Neural cell (in vitro differentiated cells): ENCODE measurements around the gene CCL17. TPM values are rescaled to one million over a fixed set of nuclear protein-coding genes. Genes with fewer than 3 reads are reported as not detected.

Source experiments
- H2AFZ ChIP-seq: fragments of 200-600, 300-800 bp; sonication (generic), shearing (Covaris generic); 2 replicates; pipeline ENCODE4 v1.6.0; 2014; ENCODE audit warnings: low read depth, mild to moderate bottlenecking, antibody characterized with exemption, low read length, moderate library complexity
- H3F3A ChIP-seq: fragments of 200-600 bp; shearing (Covaris generic); 2 replicates; pipeline ENCODE4 v1.6.1; 2016; ENCODE audit warnings: mild to moderate bottlenecking, moderate library complexity, mixed read lengths, antibody characterized with exemption, low read length; ENCODE audit not compliant: insufficient read depth, poor library complexity, severe bottlenecking
- H3K27ac ChIP-seq: fragments of 200-600, 300-800 bp; sonication (generic), shearing (Covaris generic); 2 replicates; pipeline ENCODE4 v1.5.1; 2014; ENCODE audit warnings: mild to moderate bottlenecking, low read length, moderate library complexity
- H3K27me3 ChIP-seq: fragments of 300-800, 200-600 bp; sonication (generic), shearing (Covaris generic); 2 replicates; pipeline ENCODE4 v1.6.0; 2014; ENCODE audit warnings: mild to moderate bottlenecking, low read depth, low read length, moderate library complexity; ENCODE audit not compliant: insufficient read depth
- H3K36me3 ChIP-seq: fragments of 300-800, 200-600 bp; sonication (generic), shearing (Covaris generic); 2 replicates; pipeline ENCODE4 v1.5.1; 2014; ENCODE audit warnings: mild to moderate bottlenecking, antibody characterized with exemption, low read length, moderate library complexity; ENCODE audit not compliant: insufficient read depth
- H3K4me2 ChIP-seq: fragments of 300-800, 200-600 bp; sonication (generic), shearing (Covaris generic); 2 replicates; pipeline ENCODE4 v1.6.0; 2014; ENCODE audit warnings: mild to moderate bottlenecking, low read length
- H3K4me3 ChIP-seq: fragments of 300-800, 200-600 bp; sonication (generic), shearing (Covaris generic); 2 replicates; pipeline ENCODE4 v1.5.1; 2014; ENCODE audit warnings: mild to moderate bottlenecking, low read length, moderate library complexity
- H3K79me2 ChIP-seq: fragments of 200-600 bp; shearing (Covaris generic); replicated peaks from 2 replicates; pipeline ENCODE4 v1.6.0; 2014; ENCODE audit warnings: mild to moderate bottlenecking, low read length, moderate library complexity; ENCODE audit not compliant: insufficient read depth
- H3K9ac ChIP-seq: fragments of 300-800, 200-600 bp; sonication (generic), shearing (Covaris generic); 2 replicates; pipeline ENCODE4 v1.6.1; 2016; ENCODE audit warnings: mild to moderate bottlenecking, low read length, mixed read lengths
- H3K9me2 ChIP-seq: fragments of 200-600 bp; shearing (Covaris generic); 2 replicates; pipeline ENCODE4 v1.6.1; 2016; ENCODE audit warnings: mild to moderate bottlenecking, low read length, mixed read lengths; ENCODE audit not compliant: insufficient read depth
- H3K9me3 ChIP-seq: fragments of 200-600, 300-800 bp; sonication (generic), shearing (Covaris generic); 2 replicates; pipeline ENCODE4 v1.6.1; 2016; ENCODE audit warnings: mild to moderate bottlenecking, mixed run types, low read length, moderate library complexity, mixed read lengths
- H4K20me1 ChIP-seq: fragments of 200-600 bp; shearing (Covaris generic); 2 replicates; pipeline ENCODE4 v1.6.1; 2016; ENCODE audit warnings: mild to moderate bottlenecking, mixed run types; ENCODE audit not compliant: insufficient read depth
- CTCF ChIP-seq: fragments of 450-650 bp; IDR thresholded peaks from 2 replicates; pipeline ENCODE4 v1.5.1; 2014; ENCODE audit warnings: antibody characterized with exemption, mild to moderate bottlenecking, moderate library complexity; ENCODE audit not compliant: poor library complexity, severe bottlenecking
- EP300 ChIP-seq: fragments of 450-650 bp; conservative IDR thresholded peaks from 2 replicates; pipeline ENCODE4 v1.6.1; 2014; ENCODE audit warnings: antibody characterized with exemption, mild to moderate bottlenecking, moderate library complexity; ENCODE audit not compliant: poor library complexity, severe bottlenecking
- EZH2 ChIP-seq: fragments of 200-600, 300-800 bp; shearing (Covaris generic), sonication (generic); IDR thresholded peaks from 2 replicates; pipeline ENCODE4 v1.6.1; 2014; ENCODE audit warnings: antibody characterized with exemption, low read length, borderline replicate concordance, mild to moderate bottlenecking; ENCODE audit not compliant: insufficient read depth, poor library complexity, severe bottlenecking
- MXI1 ChIP-seq: fragments of 450-650 bp; conservative IDR thresholded peaks from 2 replicates; pipeline ENCODE4 v1.6.1; 2014; ENCODE audit warnings: antibody characterized with exemption, mild to moderate bottlenecking; ENCODE audit not compliant: poor library complexity, severe bottlenecking
- POLR2AphosphoS5 ChIP-seq: IDR thresholded peaks from 2 replicates; pipeline ENCODE4 v1.6.1; 2012
- RAD21 ChIP-seq: fragments of 450-650 bp; conservative IDR thresholded peaks from 2 replicates; pipeline ENCODE4 v1.6.1; 2014; ENCODE audit warnings: antibody characterized with exemption, mild to moderate bottlenecking, moderate library complexity
- SMC3 ChIP-seq: fragments of 450-650 bp; conservative IDR thresholded peaks from 2 replicates; pipeline ENCODE4 v1.6.1; 2014; ENCODE audit warnings: antibody characterized with exemption, mild to moderate bottlenecking, moderate library complexity; ENCODE audit not compliant: poor library complexity
- TAF1 ChIP-seq: IDR thresholded peaks from 2 replicates; pipeline ENCODE4 v1.6.1; 2012; ENCODE audit warnings: low read depth
- polyA plus RNA-seq: library from polyadenylated mRNA; depleted of rRNA; stranded (reverse); fragments of >200 nt; gene quantifications from 2 replicates; pipeline ENCODE4 v1.2.3, GENCODE V29; 2014
- TF ChIP-seq, protein P1 (sequence below): IDR thresholded peaks from 2 replicates; pipeline ENCODE4 v1.6.1; 2012; ENCODE audit warnings: borderline replicate concordance

The CCL17 gene
- polyA plus RNA-seq, 1 donor from 2014 or later = not detected

- TF ChIP-seq RAD21 (no peak), EP300 (no peak), TAF1 (no peak), POLR2AphosphoS5 (no peak), EZH2 (no peak), SMC3 (no peak), MXI1 (no peak), CTCF (no peak)
- TF ChIP-seq, protein P1, sequence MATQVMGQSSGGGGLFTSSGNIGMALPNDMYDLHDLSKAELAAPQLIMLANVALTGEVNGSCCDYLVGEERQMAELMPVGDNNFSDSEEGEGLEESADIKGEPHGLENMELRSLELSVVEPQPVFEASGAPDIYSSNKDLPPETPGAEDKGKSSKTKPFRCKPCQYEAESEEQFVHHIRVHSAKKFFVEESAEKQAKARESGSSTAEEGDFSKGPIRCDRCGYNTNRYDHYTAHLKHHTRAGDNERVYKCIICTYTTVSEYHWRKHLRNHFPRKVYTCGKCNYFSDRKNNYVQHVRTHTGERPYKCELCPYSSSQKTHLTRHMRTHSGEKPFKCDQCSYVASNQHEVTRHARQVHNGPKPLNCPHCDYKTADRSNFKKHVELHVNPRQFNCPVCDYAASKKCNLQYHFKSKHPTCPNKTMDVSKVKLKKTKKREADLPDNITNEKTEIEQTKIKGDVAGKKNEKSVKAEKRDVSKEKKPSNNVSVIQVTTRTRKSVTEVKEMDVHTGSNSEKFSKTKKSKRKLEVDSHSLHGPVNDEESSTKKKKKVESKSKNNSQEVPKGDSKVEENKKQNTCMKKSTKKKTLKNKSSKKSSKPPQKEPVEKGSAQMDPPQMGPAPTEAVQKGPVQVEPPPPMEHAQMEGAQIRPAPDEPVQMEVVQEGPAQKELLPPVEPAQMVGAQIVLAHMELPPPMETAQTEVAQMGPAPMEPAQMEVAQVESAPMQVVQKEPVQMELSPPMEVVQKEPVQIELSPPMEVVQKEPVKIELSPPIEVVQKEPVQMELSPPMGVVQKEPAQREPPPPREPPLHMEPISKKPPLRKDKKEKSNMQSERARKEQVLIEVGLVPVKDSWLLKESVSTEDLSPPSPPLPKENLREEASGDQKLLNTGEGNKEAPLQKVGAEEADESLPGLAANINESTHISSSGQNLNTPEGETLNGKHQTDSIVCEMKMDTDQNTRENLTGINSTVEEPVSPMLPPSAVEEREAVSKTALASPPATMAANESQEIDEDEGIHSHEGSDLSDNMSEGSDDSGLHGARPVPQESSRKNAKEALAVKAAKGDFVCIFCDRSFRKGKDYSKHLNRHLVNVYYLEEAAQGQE = no peak
- Histone ChIP-seq H3K27me3 (no peaks in the 10 kb centered on the region), H3K79me2 (no peaks in the 10 kb centered on the region), H3K9me2 (no peaks in the 10 kb centered on the region), H3K4me3 (no peak overlapping the region), H3K4me2 (no peak overlapping the region), H3K27ac (no peak overlapping the region), H2AFZ (no peak overlapping the region), H4K20me1 (no peaks in the 10 kb centered on the region), H3F3A (no peaks in the 10 kb centered on the region), H3K36me3 (no peaks in the 10 kb centered on the region), H3K9me3 (no peaks in the 10 kb centered on the region), H3K9ac (no peak overlapping the region)
Observed at GRCh38 chr16:57364143-57364542, 40.4 kb upstream of the CCL17 start.

- Histone ChIP-seq H3K27ac (no peak overlapping the region), H3K4me3 (no peak overlapping the region), H3K9me3 (no peaks in the 10 kb centered on the region), H3K9ac (no peak overlapping the region), H3K9me2 (no peaks in the 10 kb centered on the region), H3F3A (no peaks in the 10 kb centered on the region), H4K20me1 (no peaks in the 10 kb centered on the region), H2AFZ (no peak overlapping the region), H3K36me3 (no peaks in the 10 kb centered on the region), H3K4me2 (no peak overlapping the region), H3K79me2 (no peaks in the 10 kb centered on the region), H3K27me3 (no peaks in the 10 kb centered on the region)
- TF ChIP-seq, protein P1 = no peak
- no peak for TF ChIP-seq MXI1
Observed at GRCh38 chr16:57366544-57367040, 38.0 kb upstream of the CCL17 start.
